ACC112 (cell line): ENCODE data around the gene POR.

ENCODE experiments used
- H2AFZ ChIP-seq: fragments of 200-600 bp; sonication (generic); one replicate; pipeline ENCODE4 v1.6.0; 2017; ENCODE audit warnings: antibody characterized with exemption, low read length; ENCODE audit not compliant: unreplicated experiment
- H3K27ac ChIP-seq: fragments of 200-600 bp; sonication (generic); 2 replicates; pipeline ENCODE4 v1.5.1; 2014; ENCODE audit warnings: low read depth, mild to moderate bottlenecking, antibody characterized with exemption, low read length, moderate library complexity
- H3K27me3 ChIP-seq: fragments of 200-600 bp; sonication (generic); 2 replicates; pipeline ENCODE4 v1.6.1; 2014; ENCODE audit warnings: mild to moderate bottlenecking, antibody characterized with exemption, low read length, moderate library complexity, mixed read lengths; ENCODE audit not compliant: insufficient read depth
- H3K36me3 ChIP-seq: fragments of 200-600 bp; sonication (generic); 2 replicates; pipeline ENCODE4 v1.6.1; 2016; ENCODE audit warnings: mild to moderate bottlenecking, antibody characterized with exemption, low read length, moderate library complexity, mixed read lengths; ENCODE audit not compliant: insufficient read depth
- H3K4me1 ChIP-seq: fragments of 200-600 bp; sonication (generic); one replicate; pipeline ENCODE4 v1.6.1; 2016; ENCODE audit warnings: low read length, mixed read lengths; ENCODE audit not compliant: insufficient read depth, unreplicated experiment, control insufficient read depth
- H3K4me3 ChIP-seq: fragments of 200-600 bp; sonication (generic); 2 replicates; pipeline ENCODE4 v1.5.1; 2014; ENCODE audit warnings: mild to moderate bottlenecking, low read depth, low read length
- H3K79me2 ChIP-seq: fragments of 200-600 bp; sonication (generic); one replicate; pipeline ENCODE4 v1.6.0; 2016; ENCODE audit warnings: low read length; ENCODE audit not compliant: control insufficient read depth, unreplicated experiment, insufficient read depth

Gene POR

DNA sequence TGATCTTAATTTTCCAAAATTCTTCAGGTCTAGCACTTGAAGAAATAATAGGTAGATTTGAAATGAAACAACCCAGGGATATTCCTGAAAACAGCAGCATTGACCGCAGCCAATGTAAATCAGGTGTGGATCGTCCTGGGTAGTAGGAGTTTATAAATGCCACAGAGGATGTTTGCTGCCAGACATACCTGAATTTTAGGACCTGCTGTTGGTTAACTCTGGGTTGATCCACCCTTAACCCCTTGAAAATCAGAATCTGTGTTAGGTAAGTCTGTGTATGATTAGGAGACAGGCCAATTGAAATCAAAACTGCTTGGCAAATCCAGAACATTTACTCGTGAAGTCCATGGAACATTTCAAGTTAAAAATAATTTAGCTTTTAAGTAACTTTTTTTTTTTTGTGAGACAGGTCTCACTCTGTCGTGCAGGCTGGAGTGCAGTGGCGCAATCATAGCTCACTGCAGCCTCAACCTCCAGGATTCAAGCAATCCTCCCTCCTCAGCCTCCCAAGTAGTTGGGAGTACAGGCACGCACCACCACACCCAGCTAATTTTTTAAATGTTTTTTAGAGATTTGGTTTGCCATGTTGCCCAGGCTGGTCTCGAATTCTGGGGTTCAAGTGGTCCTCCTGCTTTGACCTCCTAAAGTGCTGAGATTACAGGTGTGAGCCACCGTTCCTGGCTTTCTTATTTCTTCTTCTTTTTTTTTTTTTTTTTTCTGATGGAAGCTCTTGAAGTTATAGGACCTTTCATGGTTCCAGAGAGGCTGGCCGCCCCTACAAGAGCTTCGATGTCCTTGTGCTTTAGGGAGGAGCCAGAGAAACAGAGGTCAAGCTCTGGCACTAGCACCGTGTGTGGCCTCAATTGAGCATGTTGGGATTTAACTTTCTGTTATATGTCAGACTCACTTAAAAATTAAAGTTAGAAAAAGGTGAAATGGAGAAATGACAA lies 2.0 kb downstream of the POR start:
- no peaks in the 10 kb centered on the region for H3K36me3 ChIP-seq
- no peaks in the 10 kb centered on the region for H3K27me3 ChIP-seq
- H3K79me2 ChIP-seq, result peaks cover 58% of the 10 kb centered on the region
- peak overlapping the region; percentile 99 for H3K4me3 ChIP-seq
- no peak overlapping the region for H2AFZ ChIP-seq
- H3K4me1 ChIP-seq, result peaks cover 8% of the 10 kb centered on the region
- no peak overlapping the region for H3K27ac ChIP-seq

DNA sequence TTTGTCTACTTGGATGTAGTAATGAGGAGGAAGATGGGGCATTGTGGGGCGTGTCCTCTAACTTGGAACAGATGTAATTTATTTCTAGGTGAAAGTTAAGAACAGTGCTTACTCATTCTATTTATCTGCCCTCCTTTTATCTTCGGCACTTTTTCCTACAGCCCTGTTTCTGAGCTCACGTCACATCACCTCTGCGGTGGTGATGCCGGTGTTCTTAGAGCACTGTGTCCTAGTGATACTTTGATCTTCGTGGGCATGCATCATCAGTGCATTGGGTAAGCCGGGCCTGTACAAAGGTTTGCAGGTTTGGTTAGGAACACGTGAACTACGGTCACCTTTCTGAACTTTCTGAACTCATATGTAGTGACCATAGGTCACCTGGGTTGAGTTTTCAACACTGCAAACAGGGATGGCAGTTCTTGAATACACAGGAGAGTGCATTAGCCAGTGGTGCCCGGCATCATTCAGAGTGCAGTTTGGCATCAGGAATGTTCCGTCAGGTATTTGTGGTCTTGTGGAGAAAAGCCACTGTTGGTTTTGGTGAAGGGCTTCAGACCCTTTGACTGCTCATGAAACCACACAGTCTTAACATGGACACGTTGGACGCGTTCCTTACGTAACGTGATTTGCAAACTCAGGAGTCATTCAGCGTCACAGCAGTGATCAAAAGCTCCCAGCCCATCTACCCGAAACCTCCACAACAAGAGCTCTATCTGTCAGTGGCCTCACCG lies 5.6 kb downstream of the POR start:
- Histone ChIP-seq H3K4me3 (no peak overlapping the region), H3K4me1 (peaks cover 8% of the 10 kb centered on the region), H3K36me3 (no peaks in the 10 kb centered on the region), H3K79me2 (peaks cover 61% of the 10 kb centered on the region), H3K27me3 (no peaks in the 10 kb centered on the region), H3K27ac (no peak overlapping the region), H2AFZ (no peak overlapping the region)

- Histone ChIP-seq H3K4me3 (no peak overlapping the region), H3K79me2 (peaks cover 53% of the 10 kb centered on the region), H3K4me1 (peaks cover 8% of the 10 kb centered on the region), H3K27me3 (no peaks in the 10 kb centered on the region), H3K36me3 (no peaks in the 10 kb centered on the region), H2AFZ (no peak overlapping the region), H3K27ac (no peak overlapping the region)
These were observed 6.5 kb downstream of the POR start for GRCh38 chr7:75921479-75921878.

DNA sequence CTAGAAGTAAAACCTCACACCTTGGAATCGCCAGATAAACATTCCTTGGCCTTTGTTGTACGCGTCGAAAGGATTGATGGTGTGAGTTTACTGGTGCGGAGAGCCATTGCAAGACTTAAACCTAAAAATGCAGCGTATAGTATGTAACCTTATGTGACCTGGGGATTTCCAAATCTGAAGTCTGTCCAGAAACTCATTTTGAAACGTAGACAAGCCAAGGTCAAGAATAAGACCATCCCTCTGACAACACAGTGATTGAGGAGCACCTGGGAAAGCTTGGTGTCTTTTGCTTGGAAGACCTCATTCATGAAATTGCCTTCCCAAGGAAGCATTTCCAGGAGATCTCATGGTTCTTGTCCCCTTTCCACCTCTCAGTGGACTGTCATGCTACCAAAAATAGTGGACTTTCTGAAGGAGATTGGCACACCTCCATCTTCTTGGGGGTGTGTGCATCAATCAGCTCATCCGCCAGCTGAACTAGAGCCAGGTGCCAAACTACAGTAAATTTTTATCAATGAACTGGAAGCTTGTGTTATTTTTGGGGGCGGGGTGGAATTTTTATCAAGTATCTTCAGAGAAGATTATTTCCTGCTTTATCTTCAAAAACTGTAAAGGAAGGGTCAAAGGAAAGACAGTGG lies 8.1 kb downstream of the POR start:
- Histone ChIP-seq H3K79me2 (peaks cover 45% of the 10 kb centered on the region), H3K4me1 (peaks cover 8% of the 10 kb centered on the region), H3K27me3 (no peaks in the 10 kb centered on the region), H3K27ac (no peak overlapping the region), H3K36me3 (no peaks in the 10 kb centered on the region), H2AFZ (no peak overlapping the region), H3K4me3 (no peak overlapping the region)

DNA sequence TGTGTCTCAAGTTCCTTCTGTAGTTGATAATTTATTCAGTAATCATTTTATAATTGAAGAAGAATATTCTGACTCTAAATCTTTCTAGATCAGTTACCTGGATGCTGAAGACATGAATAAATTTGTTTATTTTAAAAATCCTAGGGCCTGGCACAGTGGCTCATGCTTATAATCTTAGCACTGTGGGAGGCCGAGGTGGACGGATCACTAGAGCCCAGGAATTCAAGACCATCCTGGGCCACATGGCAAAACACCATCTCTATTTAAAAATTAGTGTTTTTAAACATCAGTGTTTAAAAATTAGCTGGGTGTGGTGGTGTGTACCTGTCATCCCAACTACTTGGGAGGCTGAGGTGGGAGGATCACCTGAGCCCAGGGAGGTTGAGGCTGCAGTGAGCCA lies 9.3 kb downstream of the POR start:
- H2AFZ ChIP-seq, result no peak overlapping the region
- no peak overlapping the region for H3K4me3 ChIP-seq
- peaks cover 40% of the 10 kb centered on the region for H3K79me2 ChIP-seq
- H3K27ac ChIP-seq, result no peak overlapping the region
- no peaks in the 10 kb centered on the region for H3K27me3 ChIP-seq
- H3K4me1 ChIP-seq, result peaks cover 8% of the 10 kb centered on the region
- H3K36me3 ChIP-seq, result no peaks in the 10 kb centered on the region

DNA sequence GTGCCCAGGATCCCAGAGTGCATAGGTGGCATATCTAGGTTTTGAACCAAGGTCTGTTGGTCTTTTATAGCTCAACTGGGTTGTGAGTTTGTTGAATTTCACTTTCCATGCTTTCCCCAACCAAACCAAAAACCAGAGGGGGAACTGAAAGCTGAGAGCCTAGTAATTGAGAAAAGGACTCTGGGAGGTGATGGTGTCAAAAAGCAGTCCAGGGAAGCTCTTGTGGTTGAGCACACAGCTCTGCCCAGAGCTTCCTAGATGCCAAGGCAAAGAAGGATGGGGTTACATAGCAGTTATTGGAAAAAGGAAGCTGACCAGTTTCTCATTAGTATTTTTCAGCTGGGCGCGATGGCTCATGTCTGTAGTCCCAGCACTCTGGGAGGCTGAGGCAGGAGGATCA lies 9.9 kb downstream of the POR start:
- H3K79me2 ChIP-seq, result peaks cover 35% of the 10 kb centered on the region
- H2AFZ ChIP-seq, result no peak overlapping the region
- peaks cover 8% of the 10 kb centered on the region for H3K4me1 ChIP-seq
- H3K36me3 ChIP-seq, result 0 out of 2 replicates have a peak, but pooled peaks cover 2% of the 10 kb centered on the region
- no peaks in the 10 kb centered on the region for H3K27me3 ChIP-seq
- H3K27ac ChIP-seq, result no peak overlapping the region
- no peak overlapping the region for H3K4me3 ChIP-seq

GRCh38 chr7:75925717-75926435 lies 10.9 kb downstream of the POR start:
- 0 out of 2 replicates have a peak, but pooled peaks cover 5% of the 10 kb centered on the region for H3K36me3 ChIP-seq
- H2AFZ ChIP-seq, result no peak overlapping the region
- H3K27ac ChIP-seq, result no peak overlapping the region
- no peaks in the 10 kb centered on the region for H3K27me3 ChIP-seq
- no peaks in the 10 kb centered on the region for H3K4me1 ChIP-seq
- peaks cover 29% of the 10 kb centered on the region for H3K79me2 ChIP-seq
- no peak overlapping the region for H3K4me3 ChIP-seq

GRCh38 chr7:75928568-75928914 lies 13.6 kb downstream of the POR start:
- peaks cover 18% of the 10 kb centered on the region for H3K79me2 ChIP-seq
- H3K27ac ChIP-seq, result no peak overlapping the region
- H3K27me3 ChIP-seq, result no peaks in the 10 kb centered on the region
- peaks cover 2% of the 10 kb centered on the region for H3K4me1 ChIP-seq
- H2AFZ ChIP-seq, result no peak overlapping the region
- H3K4me3 ChIP-seq, result no peak overlapping the region
- 0 out of 2 replicates have a peak, but pooled peaks cover 5% of the 10 kb centered on the region for H3K36me3 ChIP-seq

DNA sequence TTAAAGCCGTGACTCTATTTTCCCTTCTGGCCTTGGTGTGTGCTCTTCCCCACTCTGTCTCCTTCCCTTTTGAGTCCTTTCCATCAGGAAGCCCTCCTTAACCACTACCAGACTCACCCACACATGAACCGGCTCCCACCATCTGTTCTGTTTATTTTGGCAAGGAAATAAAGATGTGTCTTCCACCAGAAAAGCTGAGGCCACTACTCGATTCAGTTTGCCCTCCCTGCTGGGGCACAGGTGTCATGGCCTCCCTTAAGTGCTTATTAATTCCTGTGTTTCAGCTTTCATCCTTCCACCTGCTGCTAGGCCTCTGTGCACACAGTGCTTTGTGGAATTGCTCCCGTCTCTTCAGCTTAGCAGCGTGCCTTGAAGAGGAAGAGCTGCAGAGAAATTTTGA lies 16.7 kb downstream of the POR start:
- no peak overlapping the region for H3K27ac ChIP-seq
- H3K4me1 ChIP-seq, result peaks cover 15% of the 10 kb centered on the region
- no peaks in the 10 kb centered on the region for H3K27me3 ChIP-seq
- H3K4me3 ChIP-seq, result no peak overlapping the region
- H3K79me2 ChIP-seq, result peaks cover 23% of the 10 kb centered on the region
- 0 out of 2 replicates have a peak, but pooled peaks cover 5% of the 10 kb centered on the region for H3K36me3 ChIP-seq
- H2AFZ ChIP-seq, result no peak overlapping the region
